ENCODE results near the gene SIPA1.

SIPA1 gene

DNA sequence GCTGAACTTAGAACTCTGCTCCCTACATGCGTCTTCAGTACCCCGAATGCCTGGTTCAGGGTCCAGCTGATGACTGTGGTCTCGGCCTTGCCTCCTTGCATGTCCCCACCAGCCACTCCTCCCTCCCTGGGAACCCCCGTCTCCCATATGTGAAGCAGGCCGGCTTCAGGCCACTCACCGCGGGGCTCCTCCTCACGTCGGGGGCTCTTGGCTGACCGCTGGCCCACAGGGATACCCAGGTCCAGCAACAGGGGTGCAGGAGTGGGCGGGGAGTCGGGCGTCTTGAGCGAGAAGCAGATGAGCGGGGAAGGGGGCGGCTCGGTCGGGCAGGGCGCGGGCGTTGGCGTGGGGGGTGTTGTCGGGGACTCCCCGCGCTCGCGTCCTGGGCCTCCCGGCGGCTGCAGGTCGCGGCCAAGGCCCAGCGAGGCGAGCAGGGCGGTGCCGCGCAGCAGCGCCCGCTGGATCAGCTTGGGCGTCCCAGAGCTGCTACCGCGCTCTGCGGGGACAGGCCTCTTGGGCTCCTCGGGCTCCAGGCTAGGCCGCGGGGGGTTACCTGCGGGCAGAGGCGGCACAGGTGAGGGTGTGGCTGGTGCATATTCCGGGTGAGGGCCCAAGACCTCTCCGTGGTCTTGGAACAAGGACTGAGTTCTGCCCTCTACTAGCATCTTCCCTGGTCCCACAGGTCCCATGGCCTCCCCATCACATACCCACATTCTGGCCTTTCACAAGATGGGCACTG, 38.5 kb upstream of the SIPA1 start:
- Histone ChIP-seq H3K4me3 (no peak overlapping the region), H3K27ac (no peak overlapping the region)
- DNase-seq (ENCODE audit: low spot score), result no peak
- TF ChIP-seq, protein P1, sequence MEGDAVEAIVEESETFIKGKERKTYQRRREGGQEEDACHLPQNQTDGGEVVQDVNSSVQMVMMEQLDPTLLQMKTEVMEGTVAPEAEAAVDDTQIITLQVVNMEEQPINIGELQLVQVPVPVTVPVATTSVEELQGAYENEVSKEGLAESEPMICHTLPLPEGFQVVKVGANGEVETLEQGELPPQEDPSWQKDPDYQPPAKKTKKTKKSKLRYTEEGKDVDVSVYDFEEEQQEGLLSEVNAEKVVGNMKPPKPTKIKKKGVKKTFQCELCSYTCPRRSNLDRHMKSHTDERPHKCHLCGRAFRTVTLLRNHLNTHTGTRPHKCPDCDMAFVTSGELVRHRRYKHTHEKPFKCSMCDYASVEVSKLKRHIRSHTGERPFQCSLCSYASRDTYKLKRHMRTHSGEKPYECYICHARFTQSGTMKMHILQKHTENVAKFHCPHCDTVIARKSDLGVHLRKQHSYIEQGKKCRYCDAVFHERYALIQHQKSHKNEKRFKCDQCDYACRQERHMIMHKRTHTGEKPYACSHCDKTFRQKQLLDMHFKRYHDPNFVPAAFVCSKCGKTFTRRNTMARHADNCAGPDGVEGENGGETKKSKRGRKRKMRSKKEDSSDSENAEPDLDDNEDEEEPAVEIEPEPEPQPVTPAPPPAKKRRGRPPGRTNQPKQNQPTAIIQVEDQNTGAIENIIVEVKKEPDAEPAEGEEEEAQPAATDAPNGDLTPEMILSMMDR (IDR thresholded peaks at IDR 0.05), result no peak

- no peak for DNase-seq (ENCODE audit: low spot score)
- TF ChIP-seq, protein P1 (IDR thresholded peaks at IDR 0.05), result no peak
- H3K4me3 ChIP-seq, result no peak overlapping the region
- no peak overlapping the region for H3K27ac ChIP-seq
Observed at GRCh38 chr11:65599955-65600246, 38.0 kb upstream of the SIPA1 start.

GRCh38 chr11:65604258-65604657, 33.6 kb upstream of the SIPA1 start:
- no peak overlapping the region for H3K27ac ChIP-seq
- TF ChIP-seq, protein P1 (IDR thresholded peaks at IDR 0.05), result no peak
- no peak overlapping the region for H3K4me3 ChIP-seq
- no peak for DNase-seq (ENCODE audit: low spot score)

DNA sequence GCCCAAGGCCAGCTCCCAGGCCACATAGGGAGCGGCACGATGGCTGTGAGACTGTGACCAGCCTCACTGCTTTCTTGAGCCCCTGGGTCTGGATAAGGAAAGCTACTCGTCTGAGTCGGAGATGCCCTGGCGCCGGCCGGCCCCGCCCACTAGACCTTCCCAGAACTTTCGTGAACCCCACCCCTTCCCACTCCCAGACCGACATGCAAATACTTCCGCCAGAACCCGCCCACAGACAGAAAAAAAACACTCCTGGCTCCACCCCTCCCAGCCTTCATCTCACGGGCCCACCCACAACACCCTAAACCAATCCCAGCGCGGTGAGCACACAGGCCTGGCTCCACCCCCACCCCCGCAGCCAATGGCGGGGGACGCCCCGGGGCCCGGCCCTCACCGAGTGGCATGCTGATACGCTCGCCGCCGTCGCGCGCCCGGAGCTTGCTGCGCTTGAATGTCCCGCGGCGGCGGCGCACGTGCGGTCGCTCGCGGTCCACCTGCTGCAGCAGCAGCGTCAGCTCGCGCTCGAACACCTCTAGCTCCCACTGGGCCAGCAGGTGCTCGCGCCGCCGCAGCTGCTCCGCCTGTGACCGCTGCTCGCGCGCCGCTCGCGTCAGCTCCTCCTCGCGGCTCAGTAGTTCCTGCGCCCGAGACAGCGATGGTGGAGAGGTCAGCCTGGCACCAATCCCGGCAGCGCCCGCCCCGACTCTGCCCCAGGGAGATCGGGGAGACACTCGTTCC, 30.9 kb upstream of the SIPA1 start:
- peak overlapping the region; percentile 70 for H3K4me3 ChIP-seq

DNA sequence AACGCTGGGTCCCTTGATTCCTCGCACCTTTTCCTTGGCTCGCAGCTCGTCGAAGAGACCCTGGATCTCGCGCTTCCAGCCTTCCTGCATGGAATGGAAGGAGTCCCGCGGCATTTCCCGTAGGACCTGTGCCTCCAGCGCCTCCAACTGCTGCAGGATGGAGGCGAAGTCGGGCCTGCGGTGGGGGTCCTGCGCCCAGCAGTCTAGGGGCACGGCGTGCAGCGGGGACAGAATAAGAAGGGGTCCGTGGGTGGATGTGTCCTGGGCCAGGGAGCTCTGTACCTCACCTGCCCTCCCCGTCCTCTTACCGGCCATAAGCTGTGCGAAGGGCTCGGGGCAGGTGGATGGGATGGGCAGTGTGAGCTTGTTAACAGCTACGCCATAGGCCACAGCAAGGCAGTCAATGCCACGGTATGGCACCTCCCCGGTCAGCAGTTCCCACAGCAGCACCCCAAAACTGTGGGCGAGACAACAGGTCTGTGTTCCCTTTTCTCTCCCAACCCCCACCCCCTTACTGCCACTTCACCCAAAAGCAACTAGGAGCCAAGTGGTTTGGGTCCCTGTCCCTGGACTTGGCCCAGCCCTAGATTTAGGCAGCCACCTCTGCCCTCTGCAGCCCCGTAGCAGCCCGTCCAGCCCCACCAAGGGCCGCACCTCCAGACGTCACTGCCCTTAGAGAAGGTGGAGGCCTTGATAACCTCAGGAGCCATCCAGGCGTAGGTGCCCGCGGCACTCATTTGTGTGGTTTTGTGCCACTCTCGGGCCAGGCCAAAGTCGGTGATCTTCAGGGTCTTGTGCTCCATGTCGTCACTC, 30.1 kb upstream of the SIPA1 start:
- no peak for DNase-seq (ENCODE audit: low spot score)
- peak overlapping the region; percentile 38 to 93 for H3K27ac ChIP-seq
- peak overlapping the region; percentile 70 for H3K4me3 ChIP-seq
- TF ChIP-seq, protein P1 (IDR thresholded peaks at IDR 0.05), result no peak

More for the DNA sequence above, 30.9 kb upstream of the SIPA1 start:
- H3K27ac ChIP-seq, result peak overlapping the region; percentile 74 to 93
- DNase-seq (ENCODE audit: low spot score), result peak; percentile 98
- TF ChIP-seq, protein P1 (IDR thresholded peaks at IDR 0.05), result no peak

- TF ChIP-seq, protein P1 (IDR thresholded peaks at IDR 0.05), result no peak
- Histone ChIP-seq H3K27ac (no peak overlapping the region), H3K4me3 (no peak overlapping the region)
- no peak for DNase-seq (ENCODE audit: low spot score)
Observed at GRCh38 chr11:65609229-65609628, 28.7 kb upstream of the SIPA1 start.

All from coronary artery (tissue), 2 donors.